AG04449 (cell line): Measurements from ENCODE around the gene ABCA1.
A peak's percentile ranks its signal among the peaks of the same experiment; 100 is the strongest.

Source experiments
- CTCF ChIA-PET: fragments of 350-600 bp; formaldehyde crosslinking; extraction: SDS; loops from one replicate; lab custom pipeline; 2021; ENCODE audit warnings: antibody characterized with exemption; lab: Yijun Ruan, JAX
- POLR2A ChIA-PET: fragments of 400-600, 350-600 bp; formaldehyde crosslinking; extraction: SDS; loops from one replicate; lab custom pipeline; 2020; ENCODE audit warnings: antibody characterized with exemption, inconsistent platforms; lab: Yijun Ruan, JAX
- DNase-seq: peaks from one replicate; pipeline ENCODE4 v3.0.0-alpha.2; 2010; ENCODE audit warnings: low read depth, low spot score
- H3K4me3 ChIP-seq: 2 replicates; pipeline ENCODE4 v1.5.1; 2011; ENCODE audit warnings: low read depth, mild to moderate bottlenecking, control low read depth, low read length
- CTCF ChIP-seq: IDR thresholded peaks from one replicate; pipeline ENCODE4 v1.5.1; 2011; ENCODE audit warnings: mild to moderate bottlenecking, moderate library complexity, low read length, control low read depth, inconsistent platforms; ENCODE audit not compliant: insufficient read depth; ENCODE audit errors: missing control alignments

The ABCA1 gene

GRCh38 chr9:104817437-104817836, 110.5 kb downstream of the ABCA1 start:
- POLR2A ChIA-PET: no interaction called here
- CTCF ChIA-PET: interaction anchor here (1.1 kb wide), 1 partner anchor 9 kb away, joined by 4 read pairs; no protein-coding TSS in a partner anchor
- TF ChIP-seq CTCF: no peak
- DNase-seq: no peak
- no peak overlapping the region for H3K4me3 ChIP-seq

GRCh38 chr9:104815851-104816565, 111.9 kb downstream of the ABCA1 start:
- no peak for TF ChIP-seq CTCF
- no peak overlapping the region for H3K4me3 ChIP-seq
- CTCF ChIA-PET: no interaction called here
- POLR2A ChIA-PET: no interaction called here
- no peak for DNase-seq

GRCh38 chr9:104810421-104811339, 117.3 kb downstream of the ABCA1 start:
- H3K4me3 ChIP-seq: no peak overlapping the region
- ChIA-PET POLR2A (no interaction called here), CTCF (interaction anchor here (1.0 to 3.9 kb wide), 5 partner anchors 9 to 605 kb away, joined by 3 to 20 read pairs (median 3); no protein-coding TSS in a partner anchor)
- no peak for TF ChIP-seq CTCF
- DNase-seq: no peak

- ChIA-PET POLR2A (no interaction called here), CTCF (interaction anchor here (0.5 to 3.9 kb wide), 19 partner anchors 9 to 611 kb away, joined by 3 to 20 read pairs (median 3); no protein-coding TSS in a partner anchor)
- no peak overlapping the region for H3K4me3 ChIP-seq
- TF ChIP-seq CTCF: peak; percentile 20
- no peak for DNase-seq
Measured at GRCh38 chr9:104808035-104808614, 119.8 kb downstream of the ABCA1 start.

- no peak overlapping the region for H3K4me3 ChIP-seq
- TF ChIP-seq CTCF: no peak
- ChIA-PET CTCF (interaction anchor here (1.2 kb wide), 1 partner anchor 610 kb away, joined by 3 read pairs; no protein-coding TSS in a partner anchor), POLR2A (no interaction called here)
- DNase-seq: no peak
Measured at GRCh38 chr9:104805441-104805840, 122.5 kb downstream of the ABCA1 start.
